Gastroesophageal sphincter (tissue), 4 donors: ENCODE data around the gene ZNF708. TPM values are rescaled to one million over a fixed set of nuclear protein-coding genes. Genes with fewer than 3 reads are reported as not detected.

Experiments
- ATAC-seq: fragments of 150-250 bp; one replicate; pipeline ENCODE4 v1.9.1; 2016; ENCODE audit warnings: mild to moderate bottlenecking, moderate library complexity
- H3K27ac ChIP-seq, 4 donors: fragments of 200-600 bp; sonication (generic) in 3 of 4; 1 replicate in 3 of 4; 2 replicates in 1 of 4; pipeline ENCODE4 v1.5.1; 2016 to 2019
- H3K27me3 ChIP-seq: fragments of 200-600 bp; sonication (generic); one replicate; pipeline ENCODE4 v1.5.1; 2019
- H3K36me3 ChIP-seq, 2 donors: fragments of 200-600 bp; sonication (generic); one replicate each; pipeline ENCODE4 v1.5.1; 2019; ENCODE audit warnings: control low read depth in 1 of 2
- H3K4me1 ChIP-seq, 3 donors: fragments of 200-600 bp; sonication (generic); 1 replicate in 2 of 3; 2 replicates in 1 of 3; pipeline ENCODE4 v1.5.1; 2016 to 2019; ENCODE audit warnings: control low read depth in 2 of 3
- H3K4me3 ChIP-seq, 2 donors: fragments of 200-600 bp; sonication (generic); one replicate each; pipeline ENCODE4 v1.5.1; 2019; ENCODE audit warnings: mild to moderate bottlenecking in 1 of 2, moderate library complexity in 1 of 2
- H3K9me3 ChIP-seq, 3 donors: fragments of 200-600 bp; sonication (generic); one replicate each; pipeline ENCODE4 v1.5.1; 2017 to 2019; ENCODE audit warnings: control low read depth in 2 of 3
- CTCF ChIP-seq, 4 experiments: fragments of 200-600 bp in 2 of 4; fragments of 450-650 bp in 2 of 4; sonication (generic) in 1 of 4; IDR thresholded peaks; one replicate each; pipeline ENCODE4 v1.5.1; 2017 to 2019; ENCODE audit warnings: antibody characterized with exemption in 4 of 4, mild to moderate bottlenecking in 2 of 4, moderate library complexity in 2 of 4
- EP300 ChIP-seq: sonication (generic); formaldehyde crosslinking; IDR thresholded peaks from one replicate; pipeline ENCODE4 v1.6.1; 2017; ENCODE audit warnings: antibody characterized with exemption, mild to moderate bottlenecking
- POLR2A ChIP-seq, 2 donors: fragments of 450-650 bp; IDR thresholded peaks; one replicate each; pipeline ENCODE4 v1.6.1; 2017; ENCODE audit warnings: antibody characterized with exemption in 2 of 2, mild to moderate bottlenecking in 2 of 2, moderate library complexity in 1 of 2
- POLR2AphosphoS5 ChIP-seq: sonication (generic); formaldehyde crosslinking; IDR thresholded peaks from one replicate; pipeline ENCODE4 v1.6.1; 2017; ENCODE audit warnings: antibody characterized with exemption
- WGBS, 2 donors: methylation state at CpG; one replicate each; pipeline ENCODE4 v1.1.5; 2018; ENCODE audit warnings: low coverage in 1 of 2; 5-methylcytosine and 5-hydroxymethylcytosine counted together
- total RNA-seq, 4 donors: library from RNA; depleted of rRNA; stranded (reverse); fragments of >200 nt; gene quantifications; one replicate each; pipeline ENCODE4 v1.1.0, GENCODE V29; 2016

Gene ZNF708
- total RNA-seq, 4 donors from 2014 or later, result 4.8 to 18.4 (median 12.7) TPM

GRCh38 chr19:21256722-21257121 lies 72.5 kb downstream of the ZNF708 start:
- no peaks in the 10 kb centered on the region for H3K4me1 ChIP-seq
- no peaks in the 10 kb centered on the region for H3K27me3 ChIP-seq
- H3K9me3 ChIP-seq, result peaks cover 0 to 19% (median 0%) of the 10 kb centered on the region in 3 donors
- no peaks in the 10 kb centered on the region for H3K36me3 ChIP-seq
- ATAC-seq, result no peak
- WGBS, 2 donors, result no CpG with 5 or more reads among the region's 1 CpG
- no peak overlapping the region for H3K4me3 ChIP-seq
- TF ChIP-seq EP300 (no peak), POLR2A (IDR thresholded peaks at IDR 0.05) (no peak), POLR2AphosphoS5 (no peak), CTCF (IDR thresholded peaks at IDR 0.05) (peak in 2 of 4 experiments; percentile 3 to 33)
- H3K27ac ChIP-seq, result no peak overlapping the region

Other genes with a start within 250 kb of the ZNF708 start
- 1 to 10 TPM; 2.0 to 4.8 (median 2.5) TPM for gene ZNF714, start 247.2 kb downstream of the ZNF708 start, total RNA-seq
- 10 to 100 TPM in 2 of 4 donors, 1 to 10 TPM in 2; 6.5 to 12.5 (median 9.9) TPM for gene ZNF431, start 187.4 kb downstream of the ZNF708 start, total RNA-seq
- 1 to 10 TPM; 4.5 to 8.1 (median 5.4) TPM for gene ZNF738, start 29.6 kb upstream of the ZNF708 start, total RNA-seq
- 10 to 100 TPM in 3 of 4 donors, 1 to 10 TPM in 1; 9.2 to 54.2 (median 20.4) TPM for gene ZNF493, start 67.7 kb upstream of the ZNF708 start, total RNA-seq
- gene ZNF429, start 176.2 kb upstream of the ZNF708 start, total RNA-seq, result 10 to 100 TPM in 2 of 4 donors, 1 to 10 TPM in 2; 6.4 to 20.2 (median 10.0) TPM